Hematopoietic multipotent progenitor cell treated with erythropoietin and hydrocortisone succinate and interleukin-3 and kit ligand, for 6 days (in vitro differentiated cells): ENCODE results near the gene ELF1.
"Not testable (repeated sequence)": the region's sequence is repeated elsewhere in the genome, so short reads cannot be mapped to it uniquely, and the experiment has no call there.

Experiments
- DNase-seq: peaks from one replicate; pipeline ENCODE4 v3.0.0-alpha.2; 2015

The ELF1 gene

GRCh38 chr13:41019011-41019487 lies at the start of gene ELF1:
TSS of gene ELF1 (minus strand) at chr13:41019316. CDS start at chr13:40982054, 37,262 bp downstream.
- peak; percentile 95 for DNase-seq

GRCh38 chr13:41065078-41065477 lies 46.0 kb upstream of the ELF1 start:
- DNase-seq, result peak; percentile 59

GRCh38 chr13:41064493-41064892 lies 45.4 kb upstream of the ELF1 start:
- DNase-seq, result no peak

GRCh38 chr13:41061914-41062837 lies 43.1 kb upstream of the ELF1 start:
- peak; percentile 82 for DNase-seq

GRCh38 chr13:41061075-41061913 lies 42.2 kb upstream of the ELF1 start, which contains the start of gene WBP4:
TSS of gene WBP4 (plus strand) at chr13:41061509. CDS start at chr13:41061674, 165 bp downstream.
- DNase-seq, result peak; percentile 97

- DNase-seq, result peak; percentile 91
Observed at GRCh38 chr13:41060724-41061074, 41.6 kb upstream of the ELF1 start.

GRCh38 chr13:41060082-41060723 lies 41.1 kb upstream of the ELF1 start:
- DNase-seq, result peak; percentile 93

GRCh38 chr13:41059456-41060081 lies 40.5 kb upstream of the ELF1 start:
- peak; percentile 54 for DNase-seq

GRCh38 chr13:41058295-41059070 lies 39.4 kb upstream of the ELF1 start:
- no peak for DNase-seq

- no peak for DNase-seq
Observed at GRCh38 chr13:41056826-41057711, 38.0 kb upstream of the ELF1 start.

GRCh38 chr13:41056194-41056593 lies 37.1 kb upstream of the ELF1 start:
- no peak for DNase-seq

- peak; percentile 64 for DNase-seq
Observed at GRCh38 chr13:41054919-41055619, 36.0 kb upstream of the ELF1 start.

- peak; percentile 85 for DNase-seq
Observed at GRCh38 chr13:41054212-41054877, 35.2 kb upstream of the ELF1 start.

- peak; percentile 37 for DNase-seq
Observed at GRCh38 chr13:41053384-41053826, 34.3 kb upstream of the ELF1 start.

GRCh38 chr13:41052441-41052840 lies 33.3 kb upstream of the ELF1 start:
- DNase-seq, result no peak

- DNase-seq, result no peak
Observed at GRCh38 chr13:41049480-41050440, 30.6 kb upstream of the ELF1 start.

GRCh38 chr13:41048640-41049039 lies 29.5 kb upstream of the ELF1 start:
- DNase-seq, result no peak

GRCh38 chr13:41042419-41042818 lies 23.3 kb upstream of the ELF1 start:
- not testable (repeated sequence) for DNase-seq
